Measurements from ENCODE around the gene TMTC1. TPM values are rescaled to one million over a fixed set of nuclear protein-coding genes. Genes with fewer than 3 reads are reported as not detected.

TMTC1 gene
- total RNA-seq, 1 experiment from 2014 or later: 0.17 TPM

GRCh38 chr12:29460082-29460481, 323.7 kb downstream of the TMTC1 start:
- Mint-ChIP-seq H3K27me3 (ENCODE audit: unreplicated experiment) (no peaks in the 10 kb centered on the region), H3K4me1 (ENCODE audit: low read depth, unreplicated experiment) (no peaks in the 10 kb centered on the region), H3K9me3 (ENCODE audit: low read depth, unreplicated experiment) (no peaks in the 10 kb centered on the region), H3K27ac (ENCODE audit: unreplicated experiment) (no peak overlapping the region), H3K36me3 (ENCODE audit: insufficient read depth, unreplicated experiment) (no peaks in the 10 kb centered on the region), H3K4me3 (ENCODE audit: low read depth, unreplicated experiment) (no peak overlapping the region)
- no peak for TF ChIP-seq CTCF (IDR thresholded peaks at IDR 0.05; ENCODE audit: unreplicated experiment)
- BruUV-seq (replicated peaks): no TSS peak
- CTCF ChIA-PET: no interaction called here
- intact Hi-C loops (cut with micrococcal nuclease; ENCODE audit: unreplicated experiment): no loop called here
- DNase-seq: no peak

- H3K9me3 Mint-ChIP-seq (ENCODE audit: low read depth, unreplicated experiment): no peaks in the 10 kb centered on the region
- no peak overlapping the region for H3K27ac Mint-ChIP-seq (ENCODE audit: unreplicated experiment)
- no peaks in the 10 kb centered on the region for H3K4me1 Mint-ChIP-seq (ENCODE audit: low read depth, unreplicated experiment)
- BruUV-seq (replicated peaks): no TSS peak
- no peak for DNase-seq
- no peak for TF ChIP-seq CTCF (IDR thresholded peaks at IDR 0.05; ENCODE audit: unreplicated experiment)
- peaks cover 18% of the 10 kb centered on the region for H3K27me3 Mint-ChIP-seq (ENCODE audit: unreplicated experiment)
- intact Hi-C loops (cut with micrococcal nuclease; ENCODE audit: unreplicated experiment): no loop called here
- H3K4me3 Mint-ChIP-seq (ENCODE audit: low read depth, unreplicated experiment): no peak overlapping the region
- no peaks in the 10 kb centered on the region for H3K36me3 Mint-ChIP-seq (ENCODE audit: insufficient read depth, unreplicated experiment)
- CTCF ChIA-PET: no interaction called here
Measured at GRCh38 chr12:29455087-29455486, 328.7 kb downstream of the TMTC1 start.

GRCh38 chr12:29451888-29452287, 331.9 kb downstream of the TMTC1 start:
- H3K4me1 Mint-ChIP-seq (ENCODE audit: low read depth, unreplicated experiment): no peaks in the 10 kb centered on the region
- no peak for TF ChIP-seq CTCF (IDR thresholded peaks at IDR 0.05; ENCODE audit: unreplicated experiment)
- peaks cover 18% of the 10 kb centered on the region for H3K27me3 Mint-ChIP-seq (ENCODE audit: unreplicated experiment)
- no peak overlapping the region for H3K27ac Mint-ChIP-seq (ENCODE audit: unreplicated experiment)
- H3K9me3 Mint-ChIP-seq (ENCODE audit: low read depth, unreplicated experiment): no peaks in the 10 kb centered on the region
- DNase-seq: no peak
- no peak overlapping the region for H3K4me3 Mint-ChIP-seq (ENCODE audit: low read depth, unreplicated experiment)
- intact Hi-C loops (cut with micrococcal nuclease; ENCODE audit: unreplicated experiment): no loop called here
- no TSS peak for BruUV-seq (replicated peaks)
- H3K36me3 Mint-ChIP-seq (ENCODE audit: insufficient read depth, unreplicated experiment): no peaks in the 10 kb centered on the region
- CTCF ChIA-PET: no interaction called here

Measured in Calu3 (cell line).